OCI-LY3 (cell line): ENCODE measurements around the gene DNAJB1.

Experiments used
- CTCF ChIP-seq: fragments of 200-600, 300-600 bp; sonication (generic); IDR thresholded peaks from 2 replicates; pipeline ENCODE4 v1.5.1; 2014; ENCODE audit warnings: antibody characterized with exemption, low read length, low read depth
- EZH2phosphoT487 ChIP-seq: fragments of 200-600 bp; shearing (Covaris generic); IDR thresholded peaks from 2 replicates; pipeline ENCODE4 v1.6.1; 2018; ENCODE audit warnings: antibody characterized with exemption, mixed run types, low read depth

DNA sequence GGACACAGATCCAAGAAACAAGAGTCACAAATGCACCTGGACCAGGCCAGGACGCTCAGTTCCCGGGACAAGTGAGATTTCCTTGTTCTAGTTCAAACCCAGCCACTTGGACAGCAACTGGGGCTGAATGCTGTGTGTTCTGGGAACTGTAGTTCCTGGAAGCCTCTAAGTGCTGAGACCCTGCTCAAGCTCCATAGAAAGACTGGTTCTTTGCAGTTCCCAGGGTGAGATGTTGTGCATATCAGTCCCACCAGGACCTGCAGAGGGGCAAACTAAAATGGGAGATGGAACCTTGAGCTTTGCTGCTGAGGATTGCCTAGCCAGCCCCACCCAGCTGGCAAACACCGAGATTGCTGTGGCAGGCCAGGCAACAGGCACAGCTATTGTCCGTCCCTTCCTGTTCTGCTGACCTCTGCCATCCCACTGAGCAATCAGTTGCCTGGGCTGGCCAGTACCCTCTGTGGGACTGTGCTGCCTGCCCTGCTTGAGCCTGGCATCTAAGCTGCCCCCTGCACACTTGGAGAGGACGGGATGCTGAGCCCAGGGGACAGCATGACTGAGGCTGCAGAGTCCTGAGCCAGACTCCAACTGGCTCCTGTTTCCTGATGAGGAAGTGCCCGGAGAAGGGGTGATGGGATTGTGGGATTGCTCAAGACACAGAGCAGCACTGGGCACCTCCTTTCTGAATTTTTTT is 20.8 kb downstream of the DNAJB1 start:
- TF ChIP-seq CTCF = no peak
- no peak for TF ChIP-seq EZH2phosphoT487
